MG63 (cell line): ENCODE measurements around the gene MAP2K4. TPM values are rescaled to one million over a fixed set of nuclear protein-coding genes. Genes with fewer than 3 reads are reported as not detected.
A peak's percentile ranks its signal among the peaks of the same experiment; 100 is the strongest.
"Not testable (repeated sequence)": the region's sequence is repeated elsewhere in the genome, so short reads cannot be mapped to it uniquely, and the experiment has no call there.

Experiments used
- DNase-seq: peaks from one replicate; pipeline ENCODE4 v3.0.0-alpha.2; 2020
- H3K27me3 ChIP-seq: fragments of 250-450 bp; sonication (Bioruptor Pico); 2 replicates; pipeline ENCODE4 v1.5.1; 2020; ENCODE audit warnings: mild to moderate bottlenecking, moderate library complexity
- H3K36me3 ChIP-seq: fragments of 250-450 bp; sonication (Bioruptor Pico); 2 replicates; pipeline ENCODE4 v1.5.1; 2020; ENCODE audit warnings: mild to moderate bottlenecking, moderate library complexity
- H3K4me3 ChIP-seq: fragments of 250-450 bp; sonication (Bioruptor Pico); 2 replicates; pipeline ENCODE4 v1.5.1; 2020; ENCODE audit warnings: mild to moderate bottlenecking, moderate library complexity
- H3K9me3 ChIP-seq: fragments of 250-450 bp; sonication (Bioruptor Pico); 2 replicates; pipeline ENCODE4 v1.5.1; 2020; ENCODE audit warnings: mild to moderate bottlenecking, moderate library complexity
- total RNA-seq: library from RNA; depleted of rRNA; stranded (reverse); fragments of >200 nt; shearing (Covaris generic); gene quantifications from 2 replicates; pipeline ENCODE4 v1.2.3, GENCODE V29; 2014; ENCODE audit warnings: low replicate concordance; rRNA removed

The MAP2K4 gene
- total RNA-seq = 22.9 and 32.4 TPM in 2 replicates

- no peaks in the 10 kb centered on the region; the same call in 1 of the 2 replicates for H3K27me3 ChIP-seq
- peaks cover 2% of the 10 kb centered on the region; the same call in 1 of the 2 replicates for H3K36me3 ChIP-seq
- peak; percentile 87 for DNase-seq
- peak within 1 kb of the TSS; percentile 55 for H3K4me3 ChIP-seq
- no peaks in the 10 kb centered on the region for H3K9me3 ChIP-seq
These were observed at the start of gene MAP2K4 for GRCh38 chr17:12020642-12021622. TSS of gene MAP2K4 (plus strand) at chr17:12020877. CDS start at chr17:12020887, 10 bp downstream.

- not testable (repeated sequence) for H3K36me3 ChIP-seq, H3K27me3 ChIP-seq, H3K9me3 ChIP-seq, H3K4me3 ChIP-seq, DNase-seq
These were observed 47.9 kb upstream of the MAP2K4 start for GRCh38 chr17:11972741-11973140.

GRCh38 chr17:11979795-11980194 is 40.9 kb upstream of the MAP2K4 start:
- Histone ChIP-seq H3K9me3 (no peaks in the 10 kb centered on the region), H3K4me3 (no peak overlapping the region), H3K27me3 (no peaks in the 10 kb centered on the region), H3K36me3 (peaks cover 28% of the 10 kb centered on the region)
- no peak for DNase-seq

- Histone ChIP-seq H3K27me3 (no peaks in the 10 kb centered on the region), H3K4me3 (no peak overlapping the region), H3K36me3 (peaks cover 28% of the 10 kb centered on the region), H3K9me3 (no peaks in the 10 kb centered on the region)
- no peak for DNase-seq
These were observed 39.9 kb upstream of the MAP2K4 start for GRCh38 chr17:11980813-11981212.

- peaks cover 28% of the 10 kb centered on the region for H3K36me3 ChIP-seq
- H3K27me3 ChIP-seq = no peaks in the 10 kb centered on the region
- H3K9me3 ChIP-seq = no peaks in the 10 kb centered on the region
- H3K4me3 ChIP-seq = no peak overlapping the region
- no peak for DNase-seq
These were observed 38.8 kb upstream of the MAP2K4 start for GRCh38 chr17:11981862-11982261.

- DNase-seq = no peak
- Histone ChIP-seq H3K27me3 (no peaks in the 10 kb centered on the region), H3K4me3 (no peak overlapping the region), H3K36me3 (peaks cover 13% of the 10 kb centered on the region; the same call in 1 of the 2 replicates), H3K9me3 (no peaks in the 10 kb centered on the region)
These were observed 34.3 kb upstream of the MAP2K4 start for GRCh38 chr17:11986179-11986941.

- Histone ChIP-seq H3K27me3 (no peaks in the 10 kb centered on the region), H3K36me3 (peaks cover 14% of the 10 kb centered on the region; the same call in 1 of the 2 replicates), H3K4me3 (no peak overlapping the region), H3K9me3 (no peaks in the 10 kb centered on the region)
- DNase-seq = no peak
These were observed 33.7 kb upstream of the MAP2K4 start for GRCh38 chr17:11986942-11987329.

GRCh38 chr17:11990363-11990983 is 30.2 kb upstream of the MAP2K4 start:
- H3K36me3 ChIP-seq = peaks cover 4% of the 10 kb centered on the region
- no peaks in the 10 kb centered on the region for H3K9me3 ChIP-seq
- no peak overlapping the region for H3K4me3 ChIP-seq
- no peak for DNase-seq
- no peaks in the 10 kb centered on the region for H3K27me3 ChIP-seq

GRCh38 chr17:11991461-11991860 is 29.2 kb upstream of the MAP2K4 start:
- DNase-seq = no peak
- H3K27me3 ChIP-seq = no peaks in the 10 kb centered on the region
- H3K4me3 ChIP-seq = no peak overlapping the region
- no peaks in the 10 kb centered on the region for H3K9me3 ChIP-seq
- peaks cover 4% of the 10 kb centered on the region for H3K36me3 ChIP-seq

GRCh38 chr17:11996722-11997146 is 23.9 kb upstream of the MAP2K4 start:
- peak; percentile 53 for DNase-seq
- Histone ChIP-seq H3K36me3 (peaks cover 4% of the 10 kb centered on the region), H3K4me3 (peak overlapping the region; percentile 94)

GRCh38 chr17:11997147-11997971 is 23.3 kb upstream of the MAP2K4 start, which contains the start of gene ZNF18:
TSS of gene ZNF18 (minus strand) at chr17:11997475. CDS start at chr17:11992829, 4,646 bp downstream.
- Histone ChIP-seq H3K27me3 (no peaks in the 10 kb centered on the region), H3K9me3 (no peaks in the 10 kb centered on the region), H3K36me3 (no peaks in the 10 kb centered on the region; the same call in 1 of the 2 replicates), H3K4me3 (peak within 1 kb of the TSS; percentile 94)
- DNase-seq = peak; percentile 98

More at GRCh38 chr17:11996722-11997146, 23.9 kb upstream of the MAP2K4 start:
- H3K27me3 ChIP-seq = no peaks in the 10 kb centered on the region
- no peaks in the 10 kb centered on the region for H3K9me3 ChIP-seq

- Histone ChIP-seq H3K27me3 (no peaks in the 10 kb centered on the region), H3K4me3 (peak overlapping the region; percentile 94), H3K36me3 (no peaks in the 10 kb centered on the region), H3K9me3 (no peaks in the 10 kb centered on the region)
- DNase-seq = no peak
These were observed 22.8 kb upstream of the MAP2K4 start for GRCh38 chr17:11997972-11998233.

- no peaks in the 10 kb centered on the region for H3K9me3 ChIP-seq
- DNase-seq = no peak
- no peaks in the 10 kb centered on the region for H3K27me3 ChIP-seq
- no peak overlapping the region for H3K4me3 ChIP-seq
- H3K36me3 ChIP-seq = no peaks in the 10 kb centered on the region
These were observed 21.0 kb upstream of the MAP2K4 start for GRCh38 chr17:11999696-12000095.

- H3K27me3 ChIP-seq = no peaks in the 10 kb centered on the region
- no peaks in the 10 kb centered on the region for H3K36me3 ChIP-seq
- no peaks in the 10 kb centered on the region for H3K9me3 ChIP-seq
These were observed 13.2 kb upstream of the MAP2K4 start for GRCh38 chr17:12007466-12007865.

GRCh38 chr17:12021623-12022140 is 1.0 kb downstream of the MAP2K4 start:
- no peaks in the 10 kb centered on the region for H3K9me3 ChIP-seq
- no peak for DNase-seq
- H3K36me3 ChIP-seq = peaks cover 9% of the 10 kb centered on the region; the same call in 1 of the 2 replicates
- no peaks in the 10 kb centered on the region; the same call in 1 of the 2 replicates for H3K27me3 ChIP-seq
- peak overlapping the region; percentile 55 for H3K4me3 ChIP-seq

More at GRCh38 chr17:12007466-12007865, 13.2 kb upstream of the MAP2K4 start:
- no peak for DNase-seq
- no peak overlapping the region for H3K4me3 ChIP-seq

GRCh38 chr17:12022310-12022709 is 1.6 kb downstream of the MAP2K4 start:
- Histone ChIP-seq H3K36me3 (peaks cover 10% of the 10 kb centered on the region), H3K9me3 (no peaks in the 10 kb centered on the region), H3K27me3 (no peaks in the 10 kb centered on the region; the same call in 1 of the 2 replicates), H3K4me3 (peak overlapping the region; percentile 55)
- DNase-seq = no peak
